ENCODE measurements around the gene SMIM12.

DNA sequence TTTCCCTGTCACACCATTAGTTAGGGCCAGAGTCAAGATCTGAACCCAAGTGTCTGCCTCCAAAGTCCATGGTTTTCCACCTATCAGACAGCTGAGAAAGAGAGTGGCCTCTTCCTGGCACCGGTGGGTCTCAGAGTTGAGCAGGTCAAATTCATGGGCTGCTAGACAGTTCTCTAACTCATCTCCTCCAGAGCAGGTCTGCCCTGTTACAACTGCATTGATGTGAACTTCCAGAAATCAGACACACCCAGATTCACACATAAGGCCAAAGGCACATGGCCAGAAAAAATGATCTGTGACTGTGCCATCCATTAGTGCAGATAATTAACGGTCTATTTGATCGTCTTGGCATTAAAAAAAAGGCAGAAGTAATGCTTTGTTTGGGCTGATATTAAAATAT lies 17.5 kb downstream of the SMIM12 start:
- TF ChIP-seq CTCF (IDR thresholded peaks at IDR 0.05; ENCODE audit: borderline replicate concordance, extremely low read depth, low read length, poor library complexity, severe bottlenecking) (no peak), EZH2 (IDR thresholded peaks at IDR 0.05; ENCODE audit: borderline replicate concordance, low read depth, low read length, severe bottlenecking) (no peak)

All from DND-41 (cell line).